Neural progenitor cell (in vitro differentiated cells): ENCODE results near the gene SERPINB13. TPM values are rescaled to one million over a fixed set of nuclear protein-coding genes. Genes with fewer than 3 reads are reported as not detected.
"Not testable (repeated sequence)": the region's sequence is repeated elsewhere in the genome, so short reads cannot be mapped to it uniquely, and the experiment has no call there.

ENCODE experiments used
- DNase-seq: peaks from one replicate; pipeline ENCODE4 v3.0.0-alpha.2; 2016; ENCODE audit warnings: low spot score
- H2AFZ ChIP-seq: fragments of 200-600 bp; sonication (generic); replicated peaks from 2 replicates; pipeline ENCODE4 v1.6.1; 2016; ENCODE audit warnings: antibody characterized with exemption
- H3F3A ChIP-seq: fragments of 200-600 bp; sonication (generic); 2 replicates; pipeline ENCODE4 v1.6.1; 2016; ENCODE audit warnings: antibody characterized with exemption, low read depth
- H3K27ac ChIP-seq: fragments of 200-600 bp; sonication (generic); 2 replicates; pipeline ENCODE4 v1.5.1; 2016; ENCODE audit warnings: mild to moderate bottlenecking
- H3K27me3 ChIP-seq: fragments of 200-600 bp; sonication (generic); 2 replicates; pipeline ENCODE4 v1.6.1; 2016; ENCODE audit warnings: mild to moderate bottlenecking, moderate library complexity
- H3K36me3 ChIP-seq: fragments of 200-600 bp; sonication (generic); 2 replicates; pipeline ENCODE4 v1.5.1; 2016
- H3K4me1 ChIP-seq: fragments of 200-600 bp; sonication (generic); 2 replicates; pipeline ENCODE4 v1.6.1; 2016; ENCODE audit warnings: mixed run types
- H3K4me2 ChIP-seq: fragments of 200-600 bp; sonication (generic); 2 replicates; pipeline ENCODE4 v1.6.1; 2016
- H3K4me3 ChIP-seq: fragments of 200-600 bp; sonication (generic); 2 replicates; pipeline ENCODE4 v1.5.1; 2016
- H3K79me2 ChIP-seq: fragments of 200-600 bp; sonication (generic); 2 replicates; pipeline ENCODE4 v1.6.1; 2016; ENCODE audit warnings: low read depth
- H3K9ac ChIP-seq: fragments of 200-600 bp; sonication (generic); 2 replicates; pipeline ENCODE4 v1.6.1; 2016
- H3K9me3 ChIP-seq: fragments of 200-600 bp; sonication (generic); 2 replicates; pipeline ENCODE4 v1.5.1; 2016; ENCODE audit warnings: low read depth
- H4K20me1 ChIP-seq: fragments of 200-600 bp; sonication (generic); 2 replicates; pipeline ENCODE4 v1.6.1; 2016; ENCODE audit warnings: low read depth
- H3K27ac Mint-ChIP-seq: 3 replicates; pipeline ENCODE4 v1.8.0; 2021; ENCODE audit warnings: mixed read lengths
- H3K27me3 Mint-ChIP-seq: 2 replicates; pipeline ENCODE4 v1.8.0; 2022; ENCODE audit warnings: low read depth, mild to moderate bottlenecking, inconsistent platforms, moderate library complexity, mixed read lengths; ENCODE audit not compliant: insufficient read depth
- H3K36me3 Mint-ChIP-seq: 3 replicates; pipeline ENCODE4 v1.8.0; 2021; ENCODE audit warnings: mixed read lengths
- H3K4me1 Mint-ChIP-seq: 3 replicates; pipeline ENCODE4 v1.8.0; 2021; ENCODE audit warnings: mixed read lengths
- H3K4me3 Mint-ChIP-seq: 3 replicates; pipeline ENCODE4 v1.8.0; 2021; ENCODE audit warnings: mild to moderate bottlenecking, moderate library complexity, mixed read lengths
- H3K9me3 Mint-ChIP-seq: 3 replicates; pipeline ENCODE4 v1.8.0; 2020; ENCODE audit warnings: mixed read lengths
- CTCF ChIP-seq: fragments of 200-600 bp; sonication (generic); IDR thresholded peaks from 2 replicates; pipeline ENCODE4 v1.5.1; 2017; ENCODE audit warnings: antibody characterized with exemption, mild to moderate bottlenecking
- EZH2 ChIP-seq: fragments of 200-600 bp; sonication (generic); IDR thresholded peaks from 2 replicates; pipeline ENCODE4 v1.6.1; 2017; ENCODE audit warnings: antibody characterized with exemption, mild to moderate bottlenecking, moderate library complexity
- EZH2phosphoT487 ChIP-seq: fragments of 200-600 bp; sonication (generic); IDR thresholded peaks from 2 replicates; pipeline ENCODE4 v1.6.1; 2017; ENCODE audit warnings: antibody characterized with exemption
- total RNA-seq: library from RNA; depleted of rRNA; stranded (reverse); fragments of >200 nt; gene quantifications from 2 replicates; pipeline ENCODE4 v1.2.3, GENCODE V29; 2015; ENCODE audit warnings: low replicate concordance

SERPINB13 gene
- total RNA-seq, 1 donor from 2014 or later, result not detected

GRCh38 chr18:63626431-63626830 lies 39.3 kb downstream of the SERPINB13 start:
- Histone ChIP-seq H3K4me2 (no peak overlapping the region), H3K9me3 (no peaks in the 10 kb centered on the region), H3K27me3 (no peaks in the 10 kb centered on the region), H3K4me1 (no peaks in the 10 kb centered on the region), H3K79me2 (no peaks in the 10 kb centered on the region), H4K20me1 (no peaks in the 10 kb centered on the region), H3K27ac (no peak overlapping the region), H3K9ac (no peak overlapping the region), H3F3A (no peaks in the 10 kb centered on the region), H3K36me3 (no peaks in the 10 kb centered on the region), H2AFZ (no peak overlapping the region), H3K4me3 (no peak overlapping the region)
- Mint-ChIP-seq H3K9me3 (peaks cover 42% of the 10 kb centered on the region), H3K4me3 (no peak overlapping the region), H3K36me3 (no peaks in the 10 kb centered on the region), H3K27me3 (peaks cover 3% of the 10 kb centered on the region), H3K27ac (no peak overlapping the region), H3K4me1 (no peaks in the 10 kb centered on the region)
- no peak for DNase-seq
- TF ChIP-seq EZH2phosphoT487, result no peak
- no peak for TF ChIP-seq EZH2
- TF ChIP-seq CTCF, result no peak

- Histone ChIP-seq H3K4me1 (no peaks in the 10 kb centered on the region), H3F3A (no peaks in the 10 kb centered on the region), H3K79me2 (no peaks in the 10 kb centered on the region), H3K36me3 (no peaks in the 10 kb centered on the region), H3K27me3 (no peaks in the 10 kb centered on the region), H3K27ac (no peak overlapping the region), H3K9me3 (no peaks in the 10 kb centered on the region), H2AFZ (no peak overlapping the region), H3K9ac (no peak overlapping the region), H4K20me1 (no peaks in the 10 kb centered on the region), H3K4me2 (no peak overlapping the region), H3K4me3 (no peak overlapping the region)
- peaks cover 42% of the 10 kb centered on the region for H3K9me3 Mint-ChIP-seq
- no peak for DNase-seq
- TF ChIP-seq EZH2phosphoT487, result no peak
- no peak for TF ChIP-seq EZH2
- no peaks in the 10 kb centered on the region for H3K36me3 Mint-ChIP-seq
- H3K4me1 Mint-ChIP-seq, result no peaks in the 10 kb centered on the region
- no peak overlapping the region for H3K4me3 Mint-ChIP-seq
- no peak overlapping the region for H3K27ac Mint-ChIP-seq
- H3K27me3 Mint-ChIP-seq, result peaks cover 3% of the 10 kb centered on the region
Observed at GRCh38 chr18:63627819-63628218, 40.7 kb downstream of the SERPINB13 start.

DNA sequence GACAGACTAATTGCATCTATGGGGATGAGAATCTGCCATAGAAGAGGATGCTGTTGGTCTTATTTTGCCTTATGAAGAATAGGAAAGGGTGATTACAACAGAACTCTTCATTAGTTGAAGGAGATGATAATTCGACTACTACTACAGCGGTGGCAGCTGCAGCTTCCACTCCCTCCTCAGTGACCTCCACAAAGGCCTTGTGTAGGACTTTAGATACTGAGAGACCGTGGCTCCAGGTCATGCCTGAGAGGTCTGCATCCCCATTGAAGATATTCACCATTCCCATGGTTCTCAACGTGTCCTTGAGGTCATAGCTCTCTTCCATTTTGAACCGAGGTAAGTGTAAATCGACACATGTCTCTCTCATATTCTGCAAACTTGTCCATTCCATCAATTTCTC lies 50.6 kb downstream of the SERPINB13 start:
- Histone ChIP-seq H3K9ac (no peak overlapping the region), H3K79me2 (no peaks in the 10 kb centered on the region), H3K4me2 (no peak overlapping the region), H3K4me3 (no peak overlapping the region), H3K9me3 (no peaks in the 10 kb centered on the region), H3K27me3 (no peaks in the 10 kb centered on the region), H4K20me1 (no peaks in the 10 kb centered on the region), H3K27ac (no peak overlapping the region), H3K36me3 (no peaks in the 10 kb centered on the region), H2AFZ (no peak overlapping the region), H3K4me1 (no peaks in the 10 kb centered on the region), H3F3A (no peaks in the 10 kb centered on the region)
- H3K9me3 Mint-ChIP-seq, result no peaks in the 10 kb centered on the region
- TF ChIP-seq EZH2 (no peak), CTCF (no peak), EZH2phosphoT487 (no peak)
- no peak for DNase-seq
- no peaks in the 10 kb centered on the region for H3K4me1 Mint-ChIP-seq
- H3K27me3 Mint-ChIP-seq, result no peaks in the 10 kb centered on the region
- no peak overlapping the region for H3K4me3 Mint-ChIP-seq
- no peak overlapping the region for H3K27ac Mint-ChIP-seq
- H3K36me3 Mint-ChIP-seq, result no peaks in the 10 kb centered on the region

GRCh38 chr18:63641157-63641680 lies 54.1 kb downstream of the SERPINB13 start:
- H3K27me3 ChIP-seq, H2AFZ ChIP-seq, H3K27ac ChIP-seq, H4K20me1 ChIP-seq, H3K9me3 ChIP-seq, H3K4me1 Mint-ChIP-seq, H3F3A ChIP-seq, H3K9me3 Mint-ChIP-seq, H3K4me2 ChIP-seq, H3K27ac Mint-ChIP-seq, H3K9ac ChIP-seq, H3K27me3 Mint-ChIP-seq, H3K4me1 ChIP-seq, H3K79me2 ChIP-seq, H3K36me3 ChIP-seq, H3K36me3 Mint-ChIP-seq, H3K4me3 ChIP-seq, H3K4me3 Mint-ChIP-seq, DNase-seq: not testable (repeated sequence)

- H3K4me1 Mint-ChIP-seq, H4K20me1 ChIP-seq, H3K4me3 ChIP-seq, H3F3A ChIP-seq, H3K4me1 ChIP-seq, H3K36me3 ChIP-seq, H3K9me3 ChIP-seq, H3K9me3 Mint-ChIP-seq, H3K4me3 Mint-ChIP-seq, H3K27me3 Mint-ChIP-seq, H3K79me2 ChIP-seq, H3K27ac ChIP-seq, H3K9ac ChIP-seq, DNase-seq, H3K4me2 ChIP-seq, H3K27me3 ChIP-seq, H3K27ac Mint-ChIP-seq, H2AFZ ChIP-seq, H3K36me3 Mint-ChIP-seq: not testable (repeated sequence)
Observed at GRCh38 chr18:63642668-63643356, 55.7 kb downstream of the SERPINB13 start.

- H2AFZ ChIP-seq, H3K27me3 ChIP-seq, H3K4me2 ChIP-seq, H3K4me1 ChIP-seq, H3K36me3 Mint-ChIP-seq, H3K27ac ChIP-seq, H3K27me3 Mint-ChIP-seq, H3K9me3 Mint-ChIP-seq, H3K4me3 Mint-ChIP-seq, H4K20me1 ChIP-seq, H3K27ac Mint-ChIP-seq, H3K36me3 ChIP-seq, H3F3A ChIP-seq, H3K4me1 Mint-ChIP-seq, H3K4me3 ChIP-seq, H3K79me2 ChIP-seq, H3K9me3 ChIP-seq, DNase-seq, H3K9ac ChIP-seq: not testable (repeated sequence)
Observed at GRCh38 chr18:63644142-63644541, 57.0 kb downstream of the SERPINB13 start, which contains the start of gene SERPINB4. Gene SERPINB4 (minus strand): TSS chr18:63644256. CDS start chr18:63643577, 679 bp downstream.
